Trophoblast cell (in vitro differentiated cells and primary cell): ENCODE data around the gene VEZF1.

Experiments used
- DNase-seq, 2 donors: peaks; one replicate each; pipeline ENCODE4 v3.0.0-alpha.2; 2016
- H2AFZ ChIP-seq: 2 replicates; pipeline ENCODE4 v1.6.1; 2013; ENCODE audit warnings: low read length, moderate library complexity, mild to moderate bottlenecking; ENCODE audit not compliant: insufficient read depth, poor library complexity
- H2AK5ac ChIP-seq: 2 replicates; pipeline ENCODE4 v1.6.1; 2013; ENCODE audit warnings: mild to moderate bottlenecking, low read length
- H2BK120ac ChIP-seq: 2 replicates; pipeline ENCODE4 v1.6.1; 2013; ENCODE audit warnings: low read length, mild to moderate bottlenecking, moderate library complexity; ENCODE audit not compliant: insufficient read depth, poor library complexity
- H2BK12ac ChIP-seq: 2 replicates; pipeline ENCODE4 v1.6.1; 2013; ENCODE audit warnings: mild to moderate bottlenecking, low read length, moderate library complexity
- H2BK5ac ChIP-seq: 2 replicates; pipeline ENCODE4 v1.6.1; 2013; ENCODE audit warnings: low read length, low read depth, moderate library complexity, mild to moderate bottlenecking; ENCODE audit not compliant: poor library complexity
- H3K14ac ChIP-seq: 2 replicates; pipeline ENCODE4 v1.6.1; 2013; ENCODE audit warnings: mild to moderate bottlenecking, low read length
- H3K18ac ChIP-seq: 2 replicates; pipeline ENCODE4 v1.6.1; 2013; ENCODE audit warnings: mild to moderate bottlenecking, low read length
- H3K23ac ChIP-seq: 2 replicates; pipeline ENCODE4 v1.6.1; 2013; ENCODE audit warnings: low read length
- H3K27ac ChIP-seq: 2 replicates; pipeline ENCODE4 v1.5.1; 2013; ENCODE audit warnings: low read depth, mild to moderate bottlenecking, inconsistent platforms, low read length, moderate library complexity
- H3K27me3 ChIP-seq: 2 replicates; pipeline ENCODE4 v1.6.1; 2013; ENCODE audit warnings: inconsistent platforms, mild to moderate bottlenecking, low read length, moderate library complexity; ENCODE audit not compliant: insufficient read depth
- H3K36me3 ChIP-seq, 2 experiments: 1 replicate in 1 of 2; 2 replicates in 1 of 2; pipeline ENCODE4 v1.6.1; 2013; ENCODE audit warnings: low read length in 2 of 2, mild to moderate bottlenecking in 2 of 2, moderate library complexity in 1 of 2; ENCODE audit not compliant: insufficient read depth in 2 of 2, control insufficient read depth in 1 of 2
- H3K4ac ChIP-seq: 2 replicates; pipeline ENCODE4 v1.6.1; 2013; ENCODE audit warnings: low read depth, mild to moderate bottlenecking, low read length, moderate library complexity
- H3K4me1 ChIP-seq, 2 experiments: 1 replicate in 1 of 2; 2 replicates in 1 of 2; pipeline ENCODE4 v1.6.1; 2013; ENCODE audit warnings: low read length in 2 of 2, mild to moderate bottlenecking in 2 of 2, moderate library complexity in 1 of 2; ENCODE audit not compliant: insufficient read depth in 2 of 2, control insufficient read depth in 1 of 2
- H3K4me2 ChIP-seq: 2 replicates; pipeline ENCODE4 v1.6.1; 2013; ENCODE audit warnings: inconsistent platforms, mild to moderate bottlenecking, low read length, moderate library complexity
- H3K4me3 ChIP-seq: 2 replicates; pipeline ENCODE4 v1.5.1; 2013; ENCODE audit warnings: mild to moderate bottlenecking, low read depth, low read length, inconsistent platforms
- H3K79me1 ChIP-seq: one replicate; pipeline ENCODE4 v1.6.1; 2013; ENCODE audit warnings: low read length
- H3K79me2 ChIP-seq: 2 replicates; pipeline ENCODE4 v1.6.1; 2013; ENCODE audit warnings: low read length, mild to moderate bottlenecking; ENCODE audit not compliant: control insufficient read depth, insufficient read depth, poor library complexity
- H3K9ac ChIP-seq: 2 replicates; pipeline ENCODE4 v1.6.1; 2013; ENCODE audit warnings: mild to moderate bottlenecking, low read length
- H3K9me3 ChIP-seq: 2 replicates; pipeline ENCODE4 v1.6.1; 2013; ENCODE audit warnings: low read depth, mild to moderate bottlenecking, control low read depth, inconsistent platforms, low read length; ENCODE audit not compliant: insufficient read depth
- H4K12ac ChIP-seq: 2 replicates; pipeline ENCODE4 v1.6.1; 2013; ENCODE audit warnings: low read depth, mild to moderate bottlenecking, low read length, moderate library complexity
- H4K8ac ChIP-seq: 2 replicates; pipeline ENCODE4 v1.6.1; 2013; ENCODE audit warnings: low read depth, mild to moderate bottlenecking, low read length, moderate library complexity
- H4K91ac ChIP-seq: one replicate; pipeline ENCODE4 v1.6.1; 2013; ENCODE audit warnings: low read depth, mild to moderate bottlenecking, low read length, moderate library complexity
- WGBS: extraction: QIAGEN DNeasy Blood & Tissue Kit; methylation state at CpG from one replicate; pipeline ENCODE4 v1.1.7; 2013; ENCODE audit warnings: missing lambda C conversion rate; ENCODE audit not compliant: insufficient read length, insufficient coverage; ENCODE audit errors: extremely low coverage; 5-methylcytosine and 5-hydroxymethylcytosine counted together

VEZF1 gene

GRCh38 chr17:57999496-58000017, 11.5 kb upstream of the VEZF1 start:
- H3K36me3 ChIP-seq: peaks cover 7 to 13% of the 10 kb centered on the region in 2 experiments
- H4K12ac ChIP-seq: no peak overlapping the region
- no peak overlapping the region for H3K4ac ChIP-seq
- no peaks in the 10 kb centered on the region for H3K4me1 ChIP-seq
- H3K4me2 ChIP-seq: no peak overlapping the region
- H3K27ac ChIP-seq: no peak overlapping the region
- no peak overlapping the region for H3K4me3 ChIP-seq
- no peak overlapping the region for H2AK5ac ChIP-seq
- H3K9me3 ChIP-seq: no peaks in the 10 kb centered on the region
- no peaks in the 10 kb centered on the region for H3K27me3 ChIP-seq
- H3K18ac ChIP-seq: no peak overlapping the region
- no peak overlapping the region for H2BK5ac ChIP-seq
- no peak overlapping the region for H2BK120ac ChIP-seq
- no peak overlapping the region for H3K23ac ChIP-seq
- no peak overlapping the region for H3K14ac ChIP-seq
- no peak overlapping the region for H2AFZ ChIP-seq
- H3K9ac ChIP-seq: no peak overlapping the region
- H2BK12ac ChIP-seq: no peak overlapping the region
- no peaks in the 10 kb centered on the region for H3K79me2 ChIP-seq
- no CpG with 5 or more reads among the region's 1 CpG for WGBS
- no peak overlapping the region for H4K8ac ChIP-seq
- no peaks in the 10 kb centered on the region for H3K79me1 ChIP-seq
- peak in 1 of 2 donors; percentile 93 for DNase-seq
- no peak overlapping the region for H4K91ac ChIP-seq

GRCh38 chr17:57999010-57999495, 11.0 kb upstream of the VEZF1 start:
- Histone ChIP-seq H3K23ac (no peak overlapping the region), H2BK12ac (no peak overlapping the region), H3K4me2 (no peak overlapping the region), H3K27ac (no peak overlapping the region), H2BK120ac (no peak overlapping the region), H4K91ac (no peak overlapping the region), H4K12ac (no peak overlapping the region), H3K18ac (no peak overlapping the region), H3K27me3 (no peaks in the 10 kb centered on the region), H3K14ac (no peak overlapping the region), H4K8ac (no peak overlapping the region), H3K79me2 (no peaks in the 10 kb centered on the region), H2AFZ (no peak overlapping the region), H3K36me3 (peaks cover 7 to 13% of the 10 kb centered on the region in 2 experiments), H2AK5ac (no peak overlapping the region), H3K4me3 (no peak overlapping the region), H3K9ac (no peak overlapping the region), H3K4ac (no peak overlapping the region), H3K79me1 (no peaks in the 10 kb centered on the region), H2BK5ac (no peak overlapping the region), H3K4me1 (no peaks in the 10 kb centered on the region), H3K9me3 (no peaks in the 10 kb centered on the region)
- no peak for DNase-seq

GRCh38 chr17:57997085-57997809, 9.2 kb upstream of the VEZF1 start:
- no peak overlapping the region for H3K14ac ChIP-seq
- H4K8ac ChIP-seq: no peak overlapping the region
- H3K9ac ChIP-seq: no peak overlapping the region
- no peak overlapping the region for H2AFZ ChIP-seq
- H2BK5ac ChIP-seq: no peak overlapping the region
- H3K23ac ChIP-seq: no peak overlapping the region
- H3K4me2 ChIP-seq: no peak overlapping the region
- no peaks in the 10 kb centered on the region for H3K4me1 ChIP-seq
- no peak overlapping the region for H3K27ac ChIP-seq
- no CpG with 5 or more reads among the region's 3 CpGs for WGBS
- no peak overlapping the region for H2AK5ac ChIP-seq
- peaks cover 3 to 6% of the 10 kb centered on the region in 2 experiments for H3K36me3 ChIP-seq
- DNase-seq: no peak
- no peaks in the 10 kb centered on the region for H3K27me3 ChIP-seq
- H3K4ac ChIP-seq: no peak overlapping the region
- no peak overlapping the region for H2BK120ac ChIP-seq
- no peak overlapping the region for H3K4me3 ChIP-seq
- H4K12ac ChIP-seq: no peak overlapping the region
- no peak overlapping the region for H2BK12ac ChIP-seq
- H3K18ac ChIP-seq: no peak overlapping the region
- H3K79me2 ChIP-seq: no peaks in the 10 kb centered on the region
- H3K9me3 ChIP-seq: no peaks in the 10 kb centered on the region
- H3K79me1 ChIP-seq: no peaks in the 10 kb centered on the region
- H4K91ac ChIP-seq: no peak overlapping the region

DNA sequence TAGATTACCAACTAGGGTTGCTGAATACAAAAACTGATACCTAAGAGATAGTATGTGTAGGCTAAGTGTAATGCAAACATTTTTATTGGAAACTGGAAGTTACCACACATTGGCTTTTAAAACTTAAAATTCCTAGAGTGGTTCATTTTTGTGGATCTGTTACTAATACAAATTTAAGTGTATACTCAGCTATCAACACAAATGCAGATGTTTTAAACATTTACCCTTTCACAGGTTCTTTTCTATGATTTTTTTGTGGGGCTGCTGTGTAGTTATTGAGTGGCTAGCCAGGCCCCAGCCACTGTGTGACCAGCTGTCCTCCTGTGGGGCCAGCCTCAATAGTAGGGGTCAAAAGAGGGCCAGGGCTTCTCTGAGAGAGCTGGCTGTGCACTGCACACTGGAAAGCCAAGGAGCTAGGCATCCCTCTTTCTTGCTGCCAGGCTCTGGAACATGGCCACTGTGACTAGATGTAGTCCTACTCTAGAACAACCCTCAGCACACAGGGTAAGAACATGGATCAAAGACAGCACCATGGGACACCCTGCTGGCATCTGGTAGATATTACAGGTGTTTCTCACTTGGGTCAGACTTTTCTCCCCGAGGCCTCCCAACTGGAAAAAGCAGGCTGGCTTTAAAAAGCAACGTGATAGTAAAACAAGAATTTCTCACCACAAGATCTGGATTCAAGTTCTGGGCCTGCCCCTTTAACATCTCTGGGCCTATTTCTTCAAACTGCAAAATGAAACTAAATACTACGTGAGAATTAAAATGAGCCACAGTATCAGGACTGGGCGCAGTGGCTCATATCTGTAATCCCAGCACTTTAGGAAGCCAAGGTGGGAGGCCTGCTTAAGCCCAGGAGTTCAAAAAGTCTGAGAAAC, 7.3 kb upstream of the VEZF1 start:
- WGBS: no CpG with 5 or more reads among the region's 4 CpGs
- Histone ChIP-seq H3K27ac (no peak overlapping the region), H3K27me3 (no peaks in the 10 kb centered on the region), H3K14ac (no peak overlapping the region), H3K4me1 (no peaks in the 10 kb centered on the region), H3K4me2 (no peak overlapping the region), H4K12ac (no peak overlapping the region), H2AK5ac (no peak overlapping the region), H2BK12ac (no peak overlapping the region), H4K91ac (no peak overlapping the region), H3K4ac (no peak overlapping the region), H3K4me3 (no peak overlapping the region), H4K8ac (no peak overlapping the region), H3K23ac (no peak overlapping the region), H2AFZ (no peak overlapping the region), H3K36me3 (peaks cover 3 to 6% of the 10 kb centered on the region in 2 experiments), H3K9me3 (no peaks in the 10 kb centered on the region), H2BK120ac (no peak overlapping the region), H3K79me2 (no peaks in the 10 kb centered on the region), H3K79me1 (no peaks in the 10 kb centered on the region), H2BK5ac (no peak overlapping the region), H3K18ac (no peak overlapping the region), H3K9ac (no peak overlapping the region)
- peak; percentile 48 to 69 for DNase-seq
